UCSD-AML1 (cell line): Measurements from ENCODE around the gene FAM118B.
"Not testable (repeated sequence)": the region's sequence is repeated elsewhere in the genome, so short reads cannot be mapped to it uniquely, and the experiment has no call there.

Experiments used
- DNase-seq: peaks from one replicate; lab custom pipeline; 2025; ENCODE audit not compliant: unreplicated experiment; lab: John Stamatoyannopoulos, UW

FAM118B gene

DNA sequence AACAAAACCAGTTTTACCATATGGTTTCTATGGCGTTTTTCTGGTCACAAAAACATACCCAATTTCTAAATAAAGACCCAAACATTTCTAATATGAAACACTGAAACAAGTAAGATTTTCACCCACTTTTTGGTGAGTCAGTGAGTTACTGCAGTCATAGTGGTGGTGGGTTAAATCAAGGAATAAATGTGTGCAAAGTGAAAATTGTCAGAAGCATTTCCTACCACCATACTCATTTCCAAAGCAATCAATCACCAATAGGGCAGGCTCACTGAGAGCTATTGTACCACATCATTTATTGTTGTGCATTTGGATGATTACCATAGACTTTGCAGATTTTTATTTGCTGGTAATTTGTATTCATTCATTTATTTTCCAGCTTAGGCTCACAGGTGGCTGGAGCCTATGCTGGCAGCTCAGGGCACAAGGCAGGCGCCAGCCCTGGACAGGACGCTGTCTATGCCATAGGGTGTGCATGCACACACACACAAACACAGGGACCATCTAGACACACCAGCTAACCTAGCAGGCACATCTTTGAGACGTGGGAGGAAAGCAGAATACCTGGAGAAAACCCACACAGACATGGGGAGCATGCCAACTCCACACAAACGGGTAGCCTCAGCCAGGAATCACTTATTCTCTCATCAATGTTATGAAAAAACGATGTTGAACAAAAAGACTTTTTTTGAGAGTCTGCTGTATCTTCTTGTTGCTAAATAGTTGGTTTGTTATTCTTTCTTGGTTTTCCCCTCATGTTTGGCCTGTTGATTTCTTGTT lies 5.1 kb downstream of the FAM118B start:
- no peak for DNase-seq

DNA sequence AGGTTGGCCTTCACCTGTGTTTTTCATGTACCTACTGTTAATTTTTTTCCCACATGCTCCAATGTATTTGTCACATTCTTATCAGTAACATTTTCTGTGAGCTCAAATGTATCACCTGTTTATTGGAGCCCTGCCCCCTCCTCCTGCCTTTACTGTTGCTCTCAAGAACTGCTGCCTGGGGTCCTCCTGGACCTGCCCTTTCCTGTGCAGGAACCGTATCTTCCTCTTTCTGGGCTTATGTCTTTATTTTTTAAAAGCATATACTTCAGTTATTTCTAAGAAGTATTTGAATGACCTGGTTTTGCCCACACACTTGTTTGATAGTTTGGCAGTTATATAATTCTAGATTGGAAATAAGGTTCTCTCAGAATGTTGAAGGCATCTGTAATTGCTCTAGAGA lies 5.9 kb downstream of the FAM118B start:
- DNase-seq, result no peak

GRCh38 chr11:126219547-126219946 lies 8.0 kb downstream of the FAM118B start:
- DNase-seq, result no peak

DNA sequence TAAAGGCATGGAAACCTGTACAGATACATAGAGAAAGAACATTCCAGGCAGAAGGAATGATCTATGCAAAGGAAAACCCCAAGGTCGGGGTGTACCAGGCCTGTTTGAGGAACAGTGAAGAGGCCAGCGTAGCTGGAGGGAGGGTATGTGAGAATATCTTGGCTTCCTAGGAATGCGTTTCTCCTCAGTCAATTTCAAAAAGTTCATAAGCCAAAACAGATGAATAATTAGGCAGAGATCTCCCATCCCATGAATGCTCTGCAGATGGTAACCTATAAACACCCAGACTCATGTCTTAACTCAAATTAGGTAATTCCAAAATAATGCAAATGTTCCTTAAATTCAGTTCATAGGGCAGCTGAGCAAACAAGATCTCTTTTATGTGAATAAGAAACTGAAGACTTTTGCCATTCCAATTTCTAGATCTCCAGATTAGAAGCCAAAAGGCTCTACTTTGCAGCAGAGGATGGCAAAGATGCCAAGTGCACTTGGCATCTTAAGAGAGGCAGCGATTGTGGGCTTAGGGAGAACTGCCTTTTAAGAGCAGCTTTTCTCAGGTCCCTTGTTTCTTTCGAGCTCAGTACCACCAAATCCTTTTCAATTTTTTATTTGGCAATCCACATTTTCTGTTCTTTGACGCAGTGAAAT lies 13.2 kb downstream of the FAM118B start:
- DNase-seq, result no peak

GRCh38 chr11:126225295-126225665 lies 13.7 kb downstream of the FAM118B start:
- no peak for DNase-seq

- no peak for DNase-seq
These were observed 14.9 kb downstream of the FAM118B start for GRCh38 chr11:126226334-126227084.

- no peak for DNase-seq
These were observed 18.4 kb downstream of the FAM118B start for GRCh38 chr11:126229858-126230540.

- DNase-seq, result no peak
These were observed 20.3 kb downstream of the FAM118B start for GRCh38 chr11:126231725-126232459.

DNA sequence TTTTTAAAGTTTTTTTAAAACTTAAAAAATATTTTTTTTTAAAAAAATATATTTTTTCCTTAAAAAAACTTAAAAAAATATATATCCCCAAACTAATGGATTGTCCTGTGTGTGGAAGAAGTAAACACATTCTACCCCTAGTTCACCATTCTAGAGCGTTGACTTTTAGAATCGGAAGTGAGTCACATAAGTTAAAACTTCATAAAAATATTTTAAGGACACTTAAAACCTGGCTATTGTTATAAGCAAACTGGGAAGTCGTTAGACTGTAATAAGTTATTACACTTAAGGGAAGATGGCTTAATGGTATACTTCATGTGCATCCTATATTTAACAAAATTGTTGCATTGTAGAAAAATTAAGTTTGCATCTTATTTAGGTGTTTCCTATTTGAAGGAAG lies 21.1 kb downstream of the FAM118B start:
- no peak for DNase-seq

GRCh38 chr11:126233391-126233790 lies 21.8 kb downstream of the FAM118B start:
- no peak for DNase-seq

DNA sequence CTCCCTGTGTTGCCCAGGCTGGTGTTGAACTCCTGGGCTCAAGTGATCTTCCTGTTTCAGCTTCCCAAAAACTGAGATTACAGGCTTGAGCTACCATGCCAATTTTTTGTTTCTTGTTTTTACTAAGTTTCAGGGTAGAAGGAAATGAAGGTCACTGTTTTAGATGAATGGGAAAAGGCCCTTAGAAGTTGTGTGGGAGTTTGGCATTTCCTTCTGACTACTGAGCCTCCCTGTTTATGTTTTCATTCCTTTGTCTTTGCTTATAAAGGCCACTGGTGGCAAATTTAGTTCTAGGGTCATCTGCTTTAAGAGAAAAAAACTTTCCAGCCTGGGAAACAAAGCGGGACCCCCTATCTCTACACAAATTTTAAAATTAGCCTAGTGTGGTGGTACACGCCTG lies 35.1 kb downstream of the FAM118B start:
- DNase-seq, result no peak

GRCh38 chr11:126253265-126253664 lies 41.7 kb downstream of the FAM118B start:
- DNase-seq, result no peak

DNA sequence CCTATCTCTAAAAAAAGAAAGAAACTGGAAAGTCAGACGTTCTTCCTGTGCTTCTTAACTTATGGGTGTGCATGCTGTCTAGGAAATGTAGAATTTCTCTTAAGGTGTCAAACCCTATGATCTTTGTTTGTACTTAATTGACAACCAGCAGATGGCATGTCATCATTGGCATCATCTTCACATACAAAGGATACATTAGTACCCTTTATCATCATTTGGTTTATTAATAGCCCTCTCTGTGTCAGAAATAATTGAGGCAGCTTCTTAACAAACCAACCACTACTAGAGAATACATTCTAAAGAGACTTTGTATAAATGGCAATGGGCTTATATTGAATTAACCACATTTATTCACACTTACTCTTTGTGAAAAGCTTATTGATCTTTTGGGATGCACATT lies 43.2 kb downstream of the FAM118B start:
- no peak for DNase-seq

DNA sequence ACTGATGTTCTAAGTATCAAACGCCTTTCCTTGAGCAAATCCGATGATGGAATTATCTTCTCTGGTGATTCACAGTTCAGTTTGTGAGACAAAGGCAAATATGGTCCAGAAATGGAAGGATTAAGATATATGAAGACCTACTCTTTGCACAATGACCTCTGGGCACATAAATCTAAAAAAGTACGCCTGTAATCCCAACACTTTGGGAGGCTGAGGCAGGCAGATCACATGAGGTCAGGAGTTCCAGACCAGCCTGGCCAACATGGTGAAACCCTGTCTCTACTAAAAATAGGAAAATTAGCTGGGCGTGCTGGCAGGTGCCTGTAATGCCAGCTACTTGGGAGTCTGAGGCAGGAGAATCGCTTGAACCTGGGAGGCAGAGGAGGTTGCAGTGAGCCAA lies 43.9 kb downstream of the FAM118B start:
- DNase-seq, result not testable (repeated sequence)

DNA sequence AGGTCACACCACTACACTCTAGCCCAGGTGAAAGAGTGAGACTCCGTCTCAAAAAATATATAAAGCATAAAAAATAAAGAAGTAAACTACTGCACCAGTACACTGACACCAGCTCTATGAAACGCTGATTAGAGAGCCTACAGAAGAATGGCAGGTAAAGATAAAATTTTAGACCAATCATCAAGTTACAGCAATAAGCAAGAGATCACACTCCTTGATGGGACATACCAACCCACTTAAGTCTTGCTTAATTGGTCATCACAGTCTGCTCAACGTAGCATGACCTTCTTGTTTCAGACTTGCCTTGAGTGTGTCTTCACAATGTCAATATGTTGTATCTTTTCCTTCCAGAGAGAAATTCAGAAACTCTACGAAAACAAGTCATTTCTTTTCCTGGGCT lies 44.6 kb downstream of the FAM118B start:
- no peak for DNase-seq

DNA sequence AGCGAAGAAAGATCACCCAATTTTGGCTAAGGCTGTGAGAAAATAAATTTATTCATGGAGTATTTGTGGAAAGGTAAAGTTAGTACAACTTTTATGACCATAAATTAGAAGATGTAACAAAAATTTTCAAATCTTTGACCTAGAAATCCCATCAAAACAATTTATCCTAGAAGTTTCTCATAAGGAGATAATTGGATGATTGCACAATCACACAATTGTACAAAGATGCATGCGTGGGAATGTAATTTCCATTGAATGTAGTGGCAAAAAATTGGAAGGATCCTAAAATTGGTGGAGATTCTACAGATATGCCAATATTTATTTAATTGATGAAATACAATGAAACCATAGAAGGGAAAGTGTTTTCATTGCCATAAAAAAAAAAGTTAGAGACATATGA lies 45.6 kb downstream of the FAM118B start:
- no peak for DNase-seq

- DNase-seq, result no peak
These were observed 46.2 kb downstream of the FAM118B start for GRCh38 chr11:126257764-126258163.

DNA sequence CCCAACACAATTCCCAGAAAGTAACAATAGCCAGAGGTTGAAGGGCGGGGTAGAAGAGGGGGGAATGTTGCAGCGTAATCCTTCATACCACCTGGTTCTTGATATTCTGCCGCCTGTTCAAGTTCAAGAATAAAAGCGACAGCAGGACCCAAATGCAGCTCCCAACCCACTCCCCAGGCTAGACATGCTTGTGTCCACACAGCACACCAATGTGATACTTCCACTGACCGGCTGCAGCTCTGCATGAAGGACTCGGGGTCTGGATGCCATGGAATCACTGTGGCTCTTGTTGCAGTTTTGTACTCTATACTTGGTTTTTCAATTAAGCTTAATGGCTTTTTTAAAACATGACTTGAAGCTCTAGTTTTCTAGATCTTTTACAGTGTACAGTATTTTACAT lies 50.6 kb downstream of the FAM118B start:
- DNase-seq, result no peak

GRCh38 chr11:126263489-126263888 lies 51.9 kb downstream of the FAM118B start:
- DNase-seq, result no peak

DNA sequence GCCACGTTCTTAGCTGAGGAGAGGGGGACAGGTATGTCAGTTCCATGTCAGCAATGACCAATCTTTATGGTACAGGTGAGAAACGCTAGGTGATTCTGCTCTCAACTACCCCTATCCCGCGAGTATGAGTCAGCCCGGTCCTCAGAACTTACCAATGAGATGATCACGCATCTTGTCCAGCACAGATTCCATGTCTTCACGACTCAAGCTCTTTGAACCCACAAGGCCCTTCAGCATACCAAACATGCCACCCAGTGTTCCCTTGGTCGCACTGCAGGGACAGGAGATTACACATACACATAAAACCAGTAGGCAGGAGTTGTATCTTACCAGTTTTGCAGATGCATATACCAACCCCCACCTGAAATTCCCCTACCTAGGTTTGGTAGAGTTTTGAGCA lies 54.2 kb downstream of the FAM118B start:
- DNase-seq, result no peak

- no peak for DNase-seq
These were observed 56.1 kb downstream of the FAM118B start for GRCh38 chr11:126267650-126268049.
